Stimulated activated CD4-positive, alpha-beta T cell treated with anti-CD3 and anti-CD28 coated beads, Interleukin-4, amount 100 ng/mL, for 48 hours (primary cell): ENCODE measurements around the gene ACSL6.

Experiments used
- DNase-seq, 2 donors: peaks; one replicate each; pipeline ENCODE4 v3.0.0-alpha.2; 2020; ENCODE audit warnings: low read depth in 2 of 2

ACSL6 gene

DNA sequence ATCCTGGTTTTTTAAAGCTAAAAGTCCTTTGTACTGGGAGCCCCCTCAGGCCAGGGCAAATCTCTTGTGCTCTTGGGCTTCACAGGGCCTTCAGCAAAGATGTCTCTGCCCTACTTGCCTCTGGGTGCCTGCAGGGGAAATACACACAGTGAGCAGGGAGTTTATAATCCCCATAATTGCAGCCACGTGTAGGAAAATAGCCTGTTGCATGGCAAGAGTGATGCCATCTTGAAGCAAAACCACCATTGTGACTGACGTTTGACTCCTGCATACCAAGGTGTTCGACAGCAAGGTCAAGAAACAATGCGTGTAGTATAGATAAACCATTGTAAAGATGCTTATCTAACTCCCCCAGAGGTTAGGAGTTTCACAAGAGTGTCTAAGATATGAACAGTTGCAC, 37.6 kb upstream of the ACSL6 start:
- no peak for DNase-seq

- DNase-seq, result no peak
Observed at GRCh38 chr5:132046880-132047299, 35.4 kb upstream of the ACSL6 start.

DNA sequence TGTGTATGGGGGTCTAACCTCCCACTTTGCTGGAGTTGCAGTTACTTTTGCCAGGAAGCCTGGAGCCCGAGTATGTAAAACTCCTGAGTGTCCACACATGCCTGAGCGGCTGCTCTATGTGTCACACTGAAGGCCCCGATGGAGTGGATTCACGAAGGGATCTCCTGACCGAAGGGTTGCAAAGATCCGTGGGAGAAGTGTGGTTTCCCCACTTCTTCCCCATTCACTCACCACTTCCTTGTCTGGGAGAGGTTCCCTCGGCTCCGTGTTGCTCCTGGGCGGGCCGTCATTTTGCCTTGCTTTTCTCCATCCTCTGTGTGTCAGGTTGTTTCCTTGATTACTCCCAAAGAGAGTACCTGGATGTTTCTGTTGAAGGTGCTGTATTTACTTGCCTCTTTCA, 32.7 kb upstream of the ACSL6 start:
- no peak for DNase-seq

DNA sequence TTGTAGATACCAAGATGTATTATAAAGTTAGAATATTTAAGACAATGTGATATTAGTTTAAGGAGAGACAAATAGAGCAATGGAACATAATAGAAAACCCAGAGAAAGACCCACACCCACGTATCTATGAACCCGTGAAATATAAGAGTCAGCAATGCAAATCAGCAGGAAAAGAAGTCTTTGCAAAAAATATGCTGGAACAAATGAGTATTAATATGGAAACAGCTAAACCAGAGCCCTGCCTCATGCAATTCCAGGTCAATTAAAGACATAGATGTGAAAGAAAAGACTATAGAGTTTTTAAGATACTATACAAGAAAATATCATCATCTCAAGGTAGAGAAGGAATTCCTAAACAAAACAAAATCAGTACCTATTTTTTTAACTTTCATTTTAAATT, 25.9 kb upstream of the ACSL6 start:
- DNase-seq, result no peak

DNA sequence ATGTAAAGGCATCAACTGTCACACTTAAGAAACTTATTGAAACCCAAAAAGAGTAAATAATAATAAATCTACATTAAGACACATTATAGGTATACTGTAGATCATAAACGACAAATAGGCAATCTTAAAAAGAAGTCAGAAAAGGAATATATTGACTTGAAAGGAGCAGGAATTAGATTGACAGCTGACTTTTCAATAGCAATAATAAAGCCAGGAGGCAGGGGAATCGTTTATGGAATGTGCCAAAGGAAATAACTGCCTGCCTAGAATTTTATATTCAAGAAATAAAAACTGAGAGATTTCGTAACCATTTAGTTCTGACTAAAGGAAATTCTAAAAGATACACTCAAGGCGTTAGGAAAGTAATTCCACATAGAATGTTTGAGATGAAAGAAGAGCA, 21.7 kb upstream of the ACSL6 start:
- DNase-seq, result no peak

DNA sequence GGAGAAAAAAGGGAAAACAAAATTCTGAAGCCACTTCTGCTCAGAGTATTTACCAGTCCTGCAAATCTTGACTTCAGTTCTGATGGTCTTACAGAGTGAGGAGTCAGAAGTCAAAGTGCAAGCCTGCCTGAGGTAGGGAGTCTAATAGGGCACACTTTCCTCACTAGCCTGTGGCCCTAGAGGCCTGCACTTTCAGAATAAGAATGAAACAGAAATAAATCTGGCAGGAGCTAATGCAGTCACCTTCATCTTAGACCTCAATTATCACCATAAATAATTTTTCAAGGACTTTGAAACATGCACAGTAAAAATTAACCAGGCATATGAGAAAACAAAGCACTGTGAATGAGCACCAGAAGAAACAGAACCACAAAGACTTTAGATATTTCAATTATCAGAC, 20.7 kb upstream of the ACSL6 start:
- DNase-seq, result no peak

DNA sequence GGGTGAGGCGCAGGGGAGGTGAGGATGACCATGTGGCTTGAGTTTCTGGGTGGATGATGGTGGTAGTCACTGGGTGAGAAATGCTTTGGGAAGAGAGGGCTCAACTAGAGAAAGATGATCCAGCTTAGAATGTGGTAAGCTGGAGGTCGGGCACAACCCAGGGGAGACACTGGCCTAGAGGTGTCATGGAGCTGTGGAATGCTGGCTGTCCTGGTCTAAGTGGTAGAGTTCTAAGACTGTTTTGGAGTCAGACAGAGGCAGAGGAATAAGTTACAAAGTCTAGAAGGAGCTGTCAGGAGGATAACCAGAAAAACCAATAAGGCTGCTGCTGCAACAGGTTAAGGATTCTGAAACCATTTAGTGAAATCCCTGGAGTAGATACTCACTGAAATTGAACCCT, 19.2 kb upstream of the ACSL6 start:
- DNase-seq, result no peak

DNA sequence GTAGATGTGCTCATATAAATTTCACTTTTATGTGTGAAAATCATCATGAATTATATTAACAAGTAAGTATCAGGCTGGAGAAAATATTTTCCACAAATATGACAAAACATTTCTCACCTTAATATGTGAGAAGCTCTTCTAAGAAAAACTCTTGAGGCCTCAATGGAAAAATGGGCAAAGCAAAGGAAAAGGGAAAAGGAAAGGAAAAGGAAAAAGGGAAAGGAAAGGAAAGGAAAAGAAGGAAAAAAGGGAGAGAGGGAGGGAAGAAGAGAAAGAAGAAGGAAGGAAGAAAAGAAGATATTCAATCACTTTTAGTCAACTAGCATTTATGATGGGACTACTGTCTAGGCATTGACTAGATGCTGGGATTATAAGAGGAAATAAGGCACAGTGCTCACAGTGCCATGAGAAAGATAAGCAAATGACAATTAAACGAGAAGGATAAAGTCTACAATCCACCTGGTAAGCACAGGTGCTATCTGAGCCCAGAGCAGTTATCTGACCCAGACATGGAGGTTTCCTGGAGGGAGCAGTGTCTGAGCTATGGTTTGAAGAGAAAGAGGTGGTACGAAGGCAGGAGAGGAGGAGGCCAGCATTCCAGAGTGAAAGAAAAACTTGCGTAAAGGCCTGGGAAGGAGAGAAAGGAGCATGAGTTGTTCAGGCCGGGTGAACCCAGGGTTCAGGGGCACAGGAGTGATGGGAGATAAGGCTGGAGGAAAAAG, 18.3 kb upstream of the ACSL6 start:
- DNase-seq, result no peak

DNA sequence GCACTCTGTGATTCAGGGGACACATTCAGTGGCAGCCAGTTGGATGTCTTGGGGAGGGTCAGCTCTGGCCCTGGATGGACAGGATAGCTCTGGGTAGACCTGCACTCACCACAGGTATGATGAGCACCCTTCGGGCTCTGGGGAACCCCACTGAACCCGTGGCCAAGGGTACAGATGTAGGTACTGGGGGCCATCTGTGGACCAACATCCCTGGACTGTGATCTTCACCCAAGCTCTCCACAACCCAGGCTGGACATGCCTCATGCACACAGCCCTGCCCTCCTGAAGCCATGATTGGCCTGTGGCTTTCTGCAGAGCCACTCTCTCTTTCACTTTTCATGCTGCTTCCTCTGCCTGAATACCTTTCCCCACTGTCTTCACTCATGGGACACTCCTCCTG, 15.6 kb upstream of the ACSL6 start:
- DNase-seq, result no peak

GRCh38 chr5:132026516-132027008, 15.1 kb upstream of the ACSL6 start:
- peak in 1 of 2 donors; percentile 36 for DNase-seq

DNA sequence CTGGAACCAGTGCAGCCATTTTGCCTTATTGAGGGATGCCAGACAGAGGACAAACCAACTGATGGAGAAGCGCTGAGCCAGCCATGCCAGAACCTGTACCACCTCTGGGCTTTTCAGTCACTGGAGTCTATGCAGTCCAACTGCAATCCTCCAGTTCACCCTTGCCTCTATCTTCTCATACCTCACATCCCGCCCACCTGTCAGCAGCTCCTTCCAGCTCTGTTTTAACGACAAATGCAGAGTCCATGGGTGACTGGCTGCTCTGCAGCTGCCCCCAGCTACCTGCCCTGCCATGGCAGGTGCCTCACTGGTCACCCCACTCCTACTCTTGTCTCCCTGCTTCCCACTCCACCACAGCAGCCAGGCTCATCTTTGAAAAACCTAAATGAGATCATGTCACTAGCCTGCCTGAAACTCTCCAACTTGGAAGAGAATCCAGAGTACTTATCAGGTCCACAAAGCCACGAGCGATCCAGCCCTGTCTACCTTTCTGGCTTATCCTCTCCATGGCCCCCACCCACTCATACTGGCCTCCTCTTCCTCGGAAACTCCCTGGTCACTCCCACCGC, 14.0 kb upstream of the ACSL6 start:
- DNase-seq, result no peak

DNA sequence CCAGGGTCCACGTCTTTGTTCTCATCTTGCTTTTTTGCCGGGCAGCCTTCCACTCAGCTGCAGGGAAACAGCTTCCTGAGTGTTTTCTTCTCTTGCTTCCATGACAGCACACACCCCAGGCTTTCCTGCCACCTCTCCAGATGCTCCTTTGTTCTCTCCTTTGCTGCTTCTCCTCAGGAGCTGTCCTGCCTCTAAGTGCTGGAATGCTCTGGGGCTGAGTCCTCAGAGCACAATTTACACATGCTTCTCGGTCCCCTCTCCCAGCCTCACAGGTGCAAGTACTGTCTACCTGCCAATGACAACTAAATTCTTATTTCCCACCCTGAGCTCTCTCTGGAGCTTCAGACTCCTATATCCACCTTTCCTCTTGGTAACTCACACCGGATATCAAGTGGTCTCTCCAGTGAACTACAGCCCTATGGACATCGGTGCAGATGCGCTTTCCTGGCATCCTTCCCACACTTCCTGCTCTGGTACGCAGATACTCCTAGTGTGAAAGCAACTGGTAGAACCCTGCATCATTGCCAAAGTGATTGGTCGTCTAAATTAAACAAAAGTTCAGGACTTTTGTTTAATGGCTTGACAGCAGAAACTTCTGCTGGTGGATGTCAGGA, 13.4 kb upstream of the ACSL6 start:
- no peak for DNase-seq

DNA sequence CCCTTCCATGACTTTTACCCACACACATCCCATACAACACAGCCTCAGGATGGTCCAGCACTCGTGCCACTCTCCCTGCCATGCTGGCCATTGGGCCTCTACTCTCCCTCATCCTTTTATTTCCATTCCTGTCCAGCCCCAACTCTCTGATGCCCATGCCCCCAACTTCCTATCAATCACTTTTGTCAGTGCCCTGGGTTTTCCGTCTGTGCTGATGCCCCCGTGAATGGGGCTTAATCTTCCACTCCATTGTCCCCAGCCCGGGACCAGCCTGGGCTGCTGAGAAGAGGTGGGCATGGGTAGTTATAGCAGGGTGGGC, 12.6 kb upstream of the ACSL6 start:
- DNase-seq, result no peak

GRCh38 chr5:132023258-132024116, 12.0 kb upstream of the ACSL6 start:
- no peak for DNase-seq

DNA sequence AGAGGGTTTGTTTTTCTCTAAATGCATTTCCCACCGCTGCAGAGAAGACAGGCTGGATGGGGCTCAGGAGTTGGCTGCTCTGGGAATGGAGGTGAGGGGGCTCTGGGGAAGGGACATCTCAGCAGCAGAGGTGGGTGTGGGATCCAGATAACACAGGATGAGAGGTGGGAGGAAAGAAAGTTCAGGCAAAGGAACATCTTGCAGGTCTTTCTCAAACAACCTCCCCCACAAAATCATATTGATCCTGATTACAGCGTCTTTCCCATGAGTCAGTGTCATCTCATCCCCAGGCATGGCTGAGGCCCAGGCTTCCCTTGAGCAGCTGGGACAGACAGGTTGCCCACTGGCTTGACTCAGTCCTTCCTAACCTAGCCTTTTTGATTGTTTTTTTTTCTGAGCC, 11.3 kb upstream of the ACSL6 start:
- DNase-seq, result peak in 1 of 2 donors; percentile 54

DNA sequence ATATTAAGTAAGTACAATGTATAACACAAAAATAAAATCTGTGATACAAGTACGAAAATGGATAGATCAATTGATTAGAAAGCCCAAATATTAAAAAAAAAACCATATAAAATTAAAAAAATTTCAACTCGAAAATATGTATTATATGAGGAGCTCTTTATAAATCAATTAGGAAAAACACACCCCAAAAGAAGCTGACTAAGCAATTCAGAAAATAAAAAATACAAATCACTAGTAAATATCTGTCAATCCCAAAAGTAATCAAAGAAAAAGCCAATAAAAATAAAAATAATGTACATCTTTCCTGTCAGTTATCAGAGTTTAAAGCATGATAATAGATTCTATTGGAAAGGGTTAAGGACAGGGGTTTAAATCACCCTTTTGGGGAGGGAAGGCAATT, 10.2 kb upstream of the ACSL6 start:
- DNase-seq, result no peak

GRCh38 chr5:132020568-132021339, 9.3 kb upstream of the ACSL6 start:
- DNase-seq, result no peak

GRCh38 chr5:132019857-132020555, 8.5 kb upstream of the ACSL6 start:
- DNase-seq, result peak; percentile 53 to 73

GRCh38 chr5:132019337-132019736, 7.9 kb upstream of the ACSL6 start:
- DNase-seq, result no peak

DNA sequence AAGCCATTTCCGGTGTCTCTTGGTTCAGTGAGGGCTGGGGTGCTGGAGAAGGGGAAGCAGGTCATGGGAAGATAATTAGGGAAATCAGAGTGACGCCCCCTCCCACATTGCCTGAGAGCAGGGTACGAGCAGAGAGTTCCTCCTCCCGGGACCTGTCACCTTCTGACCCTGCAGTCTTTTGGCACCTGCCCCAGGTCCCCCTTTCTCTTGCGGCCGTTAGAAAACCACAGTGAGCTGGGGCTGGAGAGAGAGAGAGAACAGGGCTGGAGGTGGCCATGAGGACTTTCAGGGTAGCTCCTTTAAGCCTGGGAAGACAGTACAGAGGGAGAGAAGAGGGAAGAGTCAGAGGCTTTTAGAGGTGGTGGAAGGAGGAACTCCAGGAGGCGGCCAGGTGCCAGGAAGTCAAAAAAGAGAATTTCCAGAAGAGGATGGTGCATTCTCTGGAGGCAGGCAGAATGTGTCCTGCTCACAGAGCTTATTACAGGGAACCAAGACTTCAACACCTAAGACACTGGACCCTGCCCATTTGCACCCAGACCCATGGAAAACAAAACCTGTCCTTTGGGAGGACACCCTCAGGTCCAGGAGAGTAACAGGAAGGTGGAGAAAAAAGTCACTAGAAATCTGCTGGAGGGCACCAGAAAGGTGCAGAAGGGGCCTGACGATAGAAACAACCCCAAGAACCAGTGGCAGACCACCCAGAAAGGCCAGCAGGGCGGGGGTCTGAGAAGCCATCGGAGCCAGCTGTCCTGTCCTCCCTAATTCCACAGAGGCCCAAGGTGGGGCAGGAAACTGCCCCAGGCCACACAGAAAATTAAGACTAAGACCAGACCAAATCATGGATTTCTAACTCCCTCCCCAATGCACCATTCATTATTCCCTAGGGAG, 6.5 kb upstream of the ACSL6 start:
- no peak for DNase-seq
